Activated naive CD4-positive, alpha-beta T cell (primary cell): ENCODE data around the gene RNLS.
"Not testable (repeated sequence)": the region's sequence is repeated elsewhere in the genome, so short reads cannot be mapped to it uniquely, and the experiment has no call there.

Experiments
- DNase-seq, 4 experiments: peaks; one replicate each; lab custom pipeline; 2025; lab: John Stamatoyannopoulos, UW

The RNLS gene

GRCh38 chr10:88386821-88387773, 196.0 kb downstream of the RNLS start:
- no peak for DNase-seq

DNA sequence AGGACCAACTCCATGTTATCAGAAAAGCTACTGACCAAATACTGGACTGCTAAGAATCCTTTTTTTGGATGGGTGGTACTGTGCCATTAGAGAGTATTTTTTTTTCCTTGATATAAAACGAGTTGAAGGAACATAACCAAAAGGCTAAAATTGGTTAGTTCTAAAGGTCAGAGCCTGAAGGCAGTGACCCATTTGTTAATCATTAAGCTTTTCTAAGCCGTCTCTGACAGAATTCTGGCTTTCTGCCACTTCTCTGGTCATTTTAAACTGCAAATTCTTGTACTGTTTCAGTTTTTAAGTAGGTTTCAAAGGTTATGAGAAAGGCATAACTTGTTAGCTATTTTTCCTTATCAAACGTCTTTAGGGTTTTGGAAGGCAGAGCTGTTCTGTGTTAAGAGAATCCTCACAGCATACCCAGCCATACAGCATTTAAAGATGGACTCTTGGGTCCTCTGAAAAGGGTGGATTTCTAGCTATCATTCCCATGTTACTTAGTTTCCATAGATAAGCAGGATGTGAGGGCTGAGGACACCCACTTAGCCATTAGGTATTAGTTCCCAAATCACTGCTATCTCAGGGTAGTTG, 196.8 kb downstream of the RNLS start:
- no peak for DNase-seq

- peak in 1 of 4 experiments; percentile 19 for DNase-seq
Observed at GRCh38 chr10:88385601-88386203, 197.4 kb downstream of the RNLS start.

- DNase-seq, result no peak
Observed at GRCh38 chr10:88383276-88383675, 199.8 kb downstream of the RNLS start.

DNA sequence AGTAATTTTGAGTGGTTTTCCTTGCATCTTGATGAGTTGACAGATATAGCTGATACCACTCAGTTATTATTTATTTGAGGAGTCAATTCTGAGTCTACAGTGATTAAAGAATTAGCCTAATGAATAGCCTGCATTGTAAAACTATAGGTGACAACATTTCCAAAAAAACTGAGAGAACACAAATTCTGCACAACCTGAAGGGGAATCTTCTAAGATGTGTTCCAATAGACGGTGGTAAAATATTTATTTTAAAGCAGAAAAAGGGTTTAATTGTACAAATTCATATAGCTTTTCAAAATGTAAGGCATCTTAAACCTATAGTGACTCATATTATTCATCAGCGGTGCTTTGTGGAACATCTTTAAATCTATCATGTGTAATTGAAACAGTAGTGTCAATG, 200.4 kb downstream of the RNLS start:
- DNase-seq, result no peak

- no peak for DNase-seq
Observed at GRCh38 chr10:88379575-88379974, 203.5 kb downstream of the RNLS start.

- no peak for DNase-seq
Observed at GRCh38 chr10:88377510-88377909, 205.6 kb downstream of the RNLS start.

DNA sequence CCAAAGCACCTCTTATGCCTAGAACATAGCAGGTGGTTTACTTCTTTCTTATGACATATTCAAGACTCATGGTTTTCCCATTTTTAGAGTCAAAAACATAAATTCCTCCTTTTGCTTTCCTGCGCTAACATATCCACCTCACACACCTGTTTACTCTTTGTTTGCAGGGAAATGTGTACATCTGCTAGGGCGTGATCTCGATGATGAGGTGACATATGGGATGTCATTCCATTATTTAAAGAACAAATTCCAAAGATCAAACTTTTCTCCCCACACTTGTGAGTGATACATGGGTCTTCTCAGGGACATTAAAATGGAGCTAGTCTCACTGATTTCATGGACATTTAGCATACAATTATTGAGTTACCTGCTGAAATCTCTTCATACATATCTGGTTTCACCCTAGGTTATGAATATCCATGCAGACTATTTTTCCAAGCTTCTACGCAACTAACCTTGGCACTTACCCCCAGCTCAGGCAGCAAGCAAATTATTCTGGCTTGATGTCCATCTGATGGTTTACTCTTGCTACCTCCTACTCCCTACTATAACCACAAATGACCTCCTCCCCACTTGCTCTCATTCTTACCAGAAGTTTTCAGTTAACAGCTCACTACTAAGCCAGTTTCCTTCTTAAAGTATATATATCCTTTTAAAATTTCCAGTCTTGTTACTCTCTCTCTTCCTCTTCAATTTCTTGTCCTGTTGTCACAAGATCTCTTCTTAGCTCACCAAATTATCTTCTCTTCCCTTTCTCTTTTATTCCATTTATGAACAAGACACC, 208.5 kb downstream of the RNLS start:
- no peak for DNase-seq

- no peak for DNase-seq
Observed at GRCh38 chr10:88372881-88373592, 210.1 kb downstream of the RNLS start.

- no peak for DNase-seq
Observed at GRCh38 chr10:88372051-88372715, 210.9 kb downstream of the RNLS start.

GRCh38 chr10:88370713-88371112, 212.4 kb downstream of the RNLS start:
- no peak for DNase-seq

DNA sequence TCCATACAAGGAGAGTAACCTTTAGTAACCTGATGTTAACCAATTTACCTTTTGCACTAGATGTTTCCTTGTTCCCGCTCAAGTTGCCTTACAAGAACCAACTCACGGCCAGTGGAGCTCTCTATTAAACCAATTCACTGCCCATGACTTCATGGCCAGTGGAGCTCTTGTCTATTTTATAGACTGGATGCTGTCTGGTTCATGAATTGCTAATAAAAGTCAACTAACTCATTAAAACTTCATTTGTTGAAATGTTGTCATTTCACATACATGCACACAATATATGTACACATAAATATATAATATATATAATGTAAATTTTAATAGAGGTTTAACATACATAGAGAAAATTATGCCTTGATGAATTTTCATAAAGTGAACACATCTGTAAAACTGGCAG, 216.3 kb downstream of the RNLS start:
- no peak for DNase-seq

- no peak for DNase-seq
Observed at GRCh38 chr10:88361995-88362807, 220.9 kb downstream of the RNLS start.

DNA sequence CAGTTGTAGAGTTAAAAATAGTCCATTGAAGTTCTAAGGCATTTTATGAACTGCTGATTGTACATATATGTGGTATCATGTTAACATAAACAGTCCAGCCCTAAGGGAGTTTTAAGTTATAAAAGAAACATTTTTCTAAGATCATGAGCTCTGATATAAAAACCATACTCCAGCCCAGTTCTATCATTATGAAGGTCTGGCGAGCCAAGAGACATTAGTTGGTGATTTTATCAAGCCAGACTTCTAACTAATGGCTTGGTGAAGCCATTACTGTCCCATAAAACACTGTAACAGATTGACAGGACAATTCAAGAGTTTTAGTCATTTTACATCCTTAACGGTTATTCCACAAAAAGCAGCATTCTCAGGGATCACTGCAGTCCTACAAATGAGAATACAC, 221.6 kb downstream of the RNLS start:
- DNase-seq, result no peak

GRCh38 chr10:88355750-88356149, 227.4 kb downstream of the RNLS start:
- not testable (repeated sequence) for DNase-seq

DNA sequence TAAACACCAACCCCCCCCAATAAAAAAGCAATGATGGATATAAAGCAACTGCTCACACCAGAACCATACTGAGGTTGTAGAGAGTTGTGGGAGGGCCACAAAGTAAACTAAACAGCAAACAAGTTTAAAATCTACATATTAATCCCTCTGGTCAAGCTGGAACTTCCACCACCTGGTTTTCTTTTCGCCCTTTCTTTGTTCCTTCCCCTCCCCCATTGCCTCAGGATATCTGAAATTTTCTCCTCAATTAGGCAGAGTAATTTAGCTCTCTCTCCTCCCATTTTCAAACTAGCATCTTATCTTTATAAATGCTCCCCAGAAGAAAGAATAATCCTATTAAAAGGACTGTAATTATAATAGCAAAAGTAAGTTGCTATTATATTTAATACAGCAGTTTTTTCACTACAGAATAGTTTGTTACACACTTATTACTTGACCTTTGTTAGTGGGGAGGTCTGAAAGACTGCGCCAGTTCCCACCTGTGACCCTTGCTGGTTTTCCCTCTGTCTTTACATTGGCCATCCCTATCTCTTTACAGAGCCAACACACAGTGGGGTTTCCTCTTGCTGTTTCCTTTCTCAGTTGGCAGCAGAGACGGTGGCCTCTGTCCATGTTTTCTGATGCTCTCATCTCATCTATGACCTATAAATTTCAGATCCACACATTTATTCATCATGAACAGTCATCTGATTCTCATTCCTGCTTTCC, 235.4 kb downstream of the RNLS start:
- DNase-seq, result no peak

- no peak for DNase-seq
Observed at GRCh38 chr10:88347022-88347421, 236.1 kb downstream of the RNLS start.

DNA sequence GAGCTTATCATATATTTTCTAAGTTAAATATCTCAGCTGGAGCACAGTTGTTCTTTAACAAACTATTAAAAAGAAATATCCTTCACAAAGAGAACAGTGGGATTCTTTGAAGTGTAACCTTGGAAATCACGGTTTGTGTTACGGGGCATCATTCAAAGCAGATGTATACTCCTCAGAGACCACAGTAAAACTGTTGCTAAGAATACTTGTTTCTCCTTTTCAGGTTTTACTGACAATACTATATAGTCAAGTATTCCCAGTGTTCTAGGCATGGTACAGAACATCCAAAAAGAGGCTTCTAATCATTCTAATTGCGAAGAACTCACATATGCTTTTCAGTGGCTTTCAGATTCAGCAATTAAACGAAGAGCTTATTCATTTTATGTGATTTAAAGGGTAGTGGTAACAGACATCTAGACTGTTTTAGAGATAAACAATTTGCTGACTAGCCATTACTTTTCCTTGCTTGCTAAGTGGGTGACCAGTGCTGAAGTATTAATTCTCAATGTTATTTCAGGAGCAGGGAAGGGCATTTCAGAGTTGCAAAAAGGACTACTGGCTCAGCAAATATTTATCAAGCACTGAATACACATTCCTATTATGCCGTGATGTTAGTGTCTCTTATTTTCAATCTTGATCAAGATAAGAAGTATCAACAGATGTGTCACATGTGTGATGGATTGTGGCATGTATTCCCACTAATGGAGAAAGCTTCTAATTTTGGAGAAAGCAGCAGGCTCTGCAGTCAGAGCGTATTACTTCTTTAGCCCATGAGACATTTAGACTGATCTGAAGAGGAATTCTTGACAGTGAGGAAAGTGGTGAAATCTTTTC, 236.8 kb downstream of the RNLS start:
- no peak for DNase-seq
